ENCODE results near the gene KDM4D.
A peak's percentile ranks its signal among the peaks of the same experiment; 100 is the strongest.
"Not testable (repeated sequence)": the region's sequence is repeated elsewhere in the genome, so short reads cannot be mapped to it uniquely, and the experiment has no call there.

The KDM4D gene

GRCh38 chr11:94973099-94973968, at the start of gene KDM4D, which contains the start of gene CWC15:
KDM4D (plus strand) TSS chr11:94973709; CDS start chr11:94997373, 23,664 bp downstream.
CWC15 (minus strand) TSS chr11:94973556; CDS start chr11:94972185, 1,371 bp downstream.
- peaks cover 44% of the 10 kb centered on the region for H3K36me3 Mint-ChIP-seq (ENCODE audit: low read depth)
- peak within 1 kb of the TSS; percentile 97 for H3K4me3 Mint-ChIP-seq
- H3K4me1 Mint-ChIP-seq (ENCODE audit: low read depth) = peaks cover 12% of the 10 kb centered on the region
- H3K27me3 Mint-ChIP-seq = peaks cover 7% of the 10 kb centered on the region
- peak within 1 kb of the TSS; percentile 97 for H3K27ac Mint-ChIP-seq
- no peaks in the 10 kb centered on the region for H3K9me3 Mint-ChIP-seq
- intact Hi-C loops (cut with micrococcal nuclease) = loop anchor here (2.0 to 10.0 kb wide), 6 partner anchors 95 to 1311 kb away; partner anchors contain the start of genes ANKRD49, CEP295, FAM76B and MRE11

GRCh38 chr11:94924171-94924572, 49.3 kb upstream of the KDM4D start:
- no peak overlapping the region for H3K27ac Mint-ChIP-seq
- intact Hi-C loops (cut with micrococcal nuclease) = no loop called here
- H3K4me3 Mint-ChIP-seq = no peak overlapping the region
- peaks cover 38% of the 10 kb centered on the region for H3K4me1 Mint-ChIP-seq (ENCODE audit: low read depth)
- no peaks in the 10 kb centered on the region for H3K27me3 Mint-ChIP-seq
- H3K36me3 Mint-ChIP-seq (ENCODE audit: low read depth) = no peaks in the 10 kb centered on the region
- H3K9me3 Mint-ChIP-seq = no peaks in the 10 kb centered on the region

GRCh38 chr11:94924612-94925011, 48.9 kb upstream of the KDM4D start:
- Mint-ChIP-seq H3K27ac (no peak overlapping the region), H3K4me3 (no peak overlapping the region), H3K27me3 (no peaks in the 10 kb centered on the region), H3K4me1 (ENCODE audit: low read depth) (peaks cover 38% of the 10 kb centered on the region), H3K9me3 (no peaks in the 10 kb centered on the region), H3K36me3 (ENCODE audit: low read depth) (no peaks in the 10 kb centered on the region)
- intact Hi-C loops (cut with micrococcal nuclease) = no loop called here

GRCh38 chr11:94925422-94926270, 47.9 kb upstream of the KDM4D start:
- intact Hi-C loops (cut with micrococcal nuclease) = no loop called here
- Mint-ChIP-seq H3K27ac (no peak overlapping the region), H3K27me3 (no peaks in the 10 kb centered on the region), H3K36me3 (ENCODE audit: low read depth) (no peaks in the 10 kb centered on the region), H3K4me3 (no peak overlapping the region), H3K9me3 (no peaks in the 10 kb centered on the region), H3K4me1 (ENCODE audit: low read depth) (peaks cover 31% of the 10 kb centered on the region)

- Mint-ChIP-seq H3K4me3 (no peak overlapping the region), H3K4me1 (ENCODE audit: low read depth) (peaks cover 29% of the 10 kb centered on the region), H3K36me3 (ENCODE audit: low read depth) (no peaks in the 10 kb centered on the region), H3K9me3 (no peaks in the 10 kb centered on the region), H3K27me3 (no peaks in the 10 kb centered on the region), H3K27ac (no peak overlapping the region)
- intact Hi-C loops (cut with micrococcal nuclease) = no loop called here
Observed at GRCh38 chr11:94926271-94926625, 47.3 kb upstream of the KDM4D start.

- no peaks in the 10 kb centered on the region for H3K9me3 Mint-ChIP-seq
- intact Hi-C loops (cut with micrococcal nuclease) = no loop called here
- H3K27ac Mint-ChIP-seq = no peak overlapping the region
- no peak overlapping the region for H3K4me3 Mint-ChIP-seq
- H3K36me3 Mint-ChIP-seq (ENCODE audit: low read depth) = no peaks in the 10 kb centered on the region
- no peaks in the 10 kb centered on the region for H3K27me3 Mint-ChIP-seq
- H3K4me1 Mint-ChIP-seq (ENCODE audit: low read depth) = peaks cover 29% of the 10 kb centered on the region
Observed at GRCh38 chr11:94926698-94927237, 46.7 kb upstream of the KDM4D start.

GRCh38 chr11:94928117-94928990, 45.2 kb upstream of the KDM4D start:
- intact Hi-C loops (cut with micrococcal nuclease) = no loop called here
- H3K4me1 Mint-ChIP-seq (ENCODE audit: low read depth) = peaks cover 21% of the 10 kb centered on the region

GRCh38 chr11:94932072-94932471, 41.4 kb upstream of the KDM4D start:
- H3K27ac Mint-ChIP-seq; intact Hi-C loops (cut with micrococcal nuclease); H3K27me3 Mint-ChIP-seq; H3K9me3 Mint-ChIP-seq; H3K4me3 Mint-ChIP-seq; H3K36me3 Mint-ChIP-seq (ENCODE audit: low read depth): not testable (repeated sequence)
- H3K4me1 Mint-ChIP-seq (ENCODE audit: low read depth) = peaks cover 18% of the 10 kb centered on the region

More at GRCh38 chr11:94928117-94928990, 45.2 kb upstream of the KDM4D start:
- Mint-ChIP-seq H3K9me3 (no peaks in the 10 kb centered on the region), H3K36me3 (ENCODE audit: low read depth) (no peaks in the 10 kb centered on the region), H3K27ac (no peak overlapping the region), H3K4me3 (no peak overlapping the region), H3K27me3 (no peaks in the 10 kb centered on the region)

GRCh38 chr11:94932503-94932902, 41.0 kb upstream of the KDM4D start:
- intact Hi-C loops (cut with micrococcal nuclease) = no loop called here
- H3K27ac Mint-ChIP-seq = no peak overlapping the region
- peaks cover 2% of the 10 kb centered on the region for H3K27me3 Mint-ChIP-seq
- no peak overlapping the region for H3K4me3 Mint-ChIP-seq
- H3K36me3 Mint-ChIP-seq (ENCODE audit: low read depth) = no peaks in the 10 kb centered on the region
- H3K9me3 Mint-ChIP-seq = no peaks in the 10 kb centered on the region
- peaks cover 17% of the 10 kb centered on the region for H3K4me1 Mint-ChIP-seq (ENCODE audit: low read depth)

GRCh38 chr11:94933223-94934130, 40.0 kb upstream of the KDM4D start:
- peaks cover 14% of the 10 kb centered on the region for H3K4me1 Mint-ChIP-seq (ENCODE audit: low read depth)
- intact Hi-C loops (cut with micrococcal nuclease) = no loop called here

GRCh38 chr11:94934362-94934761, 39.1 kb upstream of the KDM4D start:
- Mint-ChIP-seq H3K27me3 (peaks cover 2% of the 10 kb centered on the region), H3K9me3 (no peaks in the 10 kb centered on the region), H3K27ac (no peak overlapping the region), H3K4me1 (ENCODE audit: low read depth) (peaks cover 11% of the 10 kb centered on the region), H3K36me3 (ENCODE audit: low read depth) (no peaks in the 10 kb centered on the region), H3K4me3 (no peak overlapping the region)
- intact Hi-C loops (cut with micrococcal nuclease) = no loop called here

More at GRCh38 chr11:94933223-94934130, 40.0 kb upstream of the KDM4D start:
- no peak overlapping the region for H3K27ac Mint-ChIP-seq
- no peaks in the 10 kb centered on the region for H3K36me3 Mint-ChIP-seq (ENCODE audit: low read depth)
- peaks cover 2% of the 10 kb centered on the region for H3K27me3 Mint-ChIP-seq
- no peak overlapping the region for H3K4me3 Mint-ChIP-seq
- no peaks in the 10 kb centered on the region for H3K9me3 Mint-ChIP-seq

- no peaks in the 10 kb centered on the region for H3K9me3 Mint-ChIP-seq
- no peaks in the 10 kb centered on the region for H3K36me3 Mint-ChIP-seq (ENCODE audit: low read depth)
- peaks cover 2% of the 10 kb centered on the region for H3K27me3 Mint-ChIP-seq
- intact Hi-C loops (cut with micrococcal nuclease) = no loop called here
- H3K4me3 Mint-ChIP-seq = no peak overlapping the region
- no peak overlapping the region for H3K27ac Mint-ChIP-seq
- peaks cover 11% of the 10 kb centered on the region for H3K4me1 Mint-ChIP-seq (ENCODE audit: low read depth)
Observed at GRCh38 chr11:94934846-94935245, 38.7 kb upstream of the KDM4D start.
